H9 (cell line): ENCODE data around the gene PM20D2. TPM values are rescaled to one million over a fixed set of nuclear protein-coding genes. Genes with fewer than 3 reads are reported as not detected.

Experiments
- DNase-seq: peaks from one replicate; pipeline ENCODE4 v3.0.0-alpha.2; 2017
- H2AFZ ChIP-seq: one replicate; pipeline ENCODE4 v1.6.1; 2013; ENCODE audit warnings: mild to moderate bottlenecking, low read length, control low read depth, moderate library complexity
- H2AK5ac ChIP-seq: 2 replicates; pipeline ENCODE4 v1.6.1; 2013; ENCODE audit warnings: low read length, control low read depth, mixed read lengths; ENCODE audit not compliant: insufficient read length
- H2BK120ac ChIP-seq: one replicate; pipeline ENCODE4 v1.6.1; 2013; ENCODE audit warnings: low read depth, mild to moderate bottlenecking, low read length, control low read depth, inconsistent platforms; ENCODE audit not compliant: poor library complexity, severe bottlenecking
- H2BK12ac ChIP-seq: 2 replicates; pipeline ENCODE4 v1.6.1; 2013; ENCODE audit warnings: low read length, control low read depth, mixed read lengths, low read depth; ENCODE audit not compliant: insufficient read length
- H2BK15ac ChIP-seq: 2 replicates; pipeline ENCODE4 v1.6.1; 2013; ENCODE audit warnings: low read depth, low read length, control low read depth
- H2BK20ac ChIP-seq: one replicate; pipeline ENCODE4 v1.6.1; 2013; ENCODE audit warnings: low read depth, mild to moderate bottlenecking, low read length, control low read depth, inconsistent platforms; ENCODE audit not compliant: poor library complexity, severe bottlenecking
- H2BK5ac ChIP-seq: 2 replicates; pipeline ENCODE4 v1.6.1; 2013; ENCODE audit warnings: low read length, control low read depth, mixed read lengths; ENCODE audit not compliant: insufficient read length
- H3K14ac ChIP-seq: 2 replicates; pipeline ENCODE4 v1.6.1; 2013; ENCODE audit warnings: low read length, control low read depth; ENCODE audit not compliant: insufficient read depth
- H3K18ac ChIP-seq: 2 replicates; pipeline ENCODE4 v1.6.1; 2013; ENCODE audit warnings: low read depth, mild to moderate bottlenecking, mixed read lengths, low read length, control low read depth; ENCODE audit not compliant: insufficient read length
- H3K23ac ChIP-seq: 2 replicates; pipeline ENCODE4 v1.6.1; 2013; ENCODE audit warnings: low read length, control low read depth, mixed read lengths, low read depth; ENCODE audit not compliant: insufficient read length
- H3K23me2 ChIP-seq: 2 replicates; pipeline ENCODE4 v1.6.1; 2013; ENCODE audit warnings: low read depth, mild to moderate bottlenecking, mixed read lengths, low read length, control low read depth; ENCODE audit not compliant: insufficient read length, poor library complexity, severe bottlenecking
- H3K27ac ChIP-seq: 2 replicates; pipeline ENCODE4 v1.5.1; 2013; ENCODE audit warnings: low read length, control low read depth, mixed read lengths, low read depth; ENCODE audit not compliant: insufficient read length
- H3K27me3 ChIP-seq: 2 replicates; pipeline ENCODE4 v1.6.1; 2013; ENCODE audit warnings: low read length, control low read depth, inconsistent platforms; ENCODE audit not compliant: insufficient read depth
- H3K4ac ChIP-seq: 2 replicates; pipeline ENCODE4 v1.6.1; 2013; ENCODE audit warnings: low read depth, mild to moderate bottlenecking, control low read depth, inconsistent platforms, low read length, moderate library complexity
- H3K4me1 ChIP-seq: 2 replicates; pipeline ENCODE4 v1.6.1; 2013; ENCODE audit warnings: low read length, control low read depth, inconsistent platforms; ENCODE audit not compliant: insufficient read depth
- H3K4me2 ChIP-seq: 2 replicates; pipeline ENCODE4 v1.6.1; 2013; ENCODE audit warnings: low read length, control low read depth, mixed read lengths; ENCODE audit not compliant: insufficient read length, insufficient read depth
- H3K56ac ChIP-seq: 2 replicates; pipeline ENCODE4 v1.6.1; 2013; ENCODE audit warnings: low read depth, mild to moderate bottlenecking, mixed read lengths, low read length, control low read depth; ENCODE audit not compliant: insufficient read length
- H3K79me1 ChIP-seq: 2 replicates; pipeline ENCODE4 v1.6.1; 2013; ENCODE audit warnings: low read depth, mild to moderate bottlenecking, moderate library complexity, low read length, control low read depth, inconsistent platforms; ENCODE audit not compliant: insufficient read depth, poor library complexity, severe bottlenecking
- H3K79me2 ChIP-seq: 2 replicates; pipeline ENCODE4 v1.6.1; 2013; ENCODE audit warnings: low read length, control low read depth, inconsistent platforms; ENCODE audit not compliant: insufficient read depth
- H3K9ac ChIP-seq: 2 replicates; pipeline ENCODE4 v1.6.1; 2013; ENCODE audit warnings: low read length, control low read depth, mixed read lengths; ENCODE audit not compliant: insufficient read length; ENCODE audit errors: extremely low read depth
- H3K9me3 ChIP-seq: one replicate; pipeline ENCODE4 v1.6.1; 2013; ENCODE audit warnings: low read depth, low read length, inconsistent platforms; ENCODE audit not compliant: control insufficient read depth
- H3T11ph ChIP-seq: one replicate; pipeline ENCODE4 v1.6.1; 2013; ENCODE audit warnings: mild to moderate bottlenecking, low read length, control low read depth, inconsistent platforms
- H4K20me1 ChIP-seq: one replicate; pipeline ENCODE4 v1.6.1; 2013; ENCODE audit not compliant: control insufficient read depth, insufficient read length, insufficient read depth
- H4K5ac ChIP-seq: 2 replicates; pipeline ENCODE4 v1.6.1; 2013; ENCODE audit warnings: low read depth, mild to moderate bottlenecking, mixed read lengths, low read length, control low read depth; ENCODE audit not compliant: insufficient read length
- H4K8ac ChIP-seq: replicated peaks from 2 replicates; pipeline ENCODE4 v1.6.1; 2013; ENCODE audit warnings: low read length, control low read depth, mixed read lengths, low read depth; ENCODE audit not compliant: insufficient read length
- H4K91ac ChIP-seq: 2 replicates; pipeline ENCODE4 v1.6.1; 2013; ENCODE audit warnings: low read depth, mild to moderate bottlenecking, moderate library complexity, mixed read lengths, low read length, control low read depth; ENCODE audit not compliant: insufficient read length
- H3K27ac Mint-ChIP-seq, 3 experiments: 2 replicates in 2 of 3; 3 replicates in 1 of 3; pipeline ENCODE4 v1.8.0; 2020 to 2021; ENCODE audit warnings: mixed read lengths in 3 of 3, mild to moderate bottlenecking in 1 of 3, moderate library complexity in 1 of 3
- H3K27me3 Mint-ChIP-seq: 2 replicates; pipeline ENCODE4 v1.8.0; 2021; ENCODE audit warnings: low read depth, mild to moderate bottlenecking, moderate library complexity, mixed read lengths
- H3K36me3 Mint-ChIP-seq, 3 experiments: 2 replicates in 2 of 3; 3 replicates in 1 of 3; pipeline ENCODE4 v1.8.0; 2020 to 2021; ENCODE audit warnings: low read depth in 3 of 3, mixed read lengths in 3 of 3; ENCODE audit not compliant: insufficient read depth in 1 of 3
- H3K4me1 Mint-ChIP-seq, 2 experiments: 2 replicates each; pipeline ENCODE4 v1.8.0; 2020; ENCODE audit warnings: mixed read lengths in 2 of 2
- H3K4me3 Mint-ChIP-seq, 2 experiments: 2 replicates in 1 of 2; 3 replicates in 1 of 2; pipeline ENCODE4 v1.8.0; 2020 to 2021; ENCODE audit warnings: mild to moderate bottlenecking in 2 of 2, mixed read lengths in 2 of 2, moderate library complexity in 1 of 2
- H3K9me3 Mint-ChIP-seq, 2 experiments: 2 replicates in 1 of 2; 3 replicates in 1 of 2; pipeline ENCODE4 v1.8.0; 2020; ENCODE audit warnings: mild to moderate bottlenecking in 2 of 2, mixed read lengths in 2 of 2, moderate library complexity in 1 of 2
- WGBS: extraction: QIAGEN DNeasy Blood & Tissue Kit; methylation state at CpG from one replicate; pipeline ENCODE4 v1.1.7; 2013; ENCODE audit warnings: missing lambda C conversion rate, low lambda C conversion rate, mixed read lengths; ENCODE audit not compliant: insufficient read length; ENCODE audit errors: extremely low coverage; 5-methylcytosine and 5-hydroxymethylcytosine counted together
- total RNA-seq: library from RNA; stranded (reverse); gene quantifications from 2 replicates; pipeline ENCODE4 v1.2.1, GENCODE V29; 2021
- TF ChIP-seq, protein P1 (sequence below): fragments of 200-600 bp; sonication (generic); conservative IDR thresholded peaks from 3 replicates; pipeline ENCODE4 v1.8.0; 2021; ENCODE audit warnings: antibody characterized with exemption, mild to moderate bottlenecking

The PM20D2 gene
- total RNA-seq, 1 experiment from 2014 or later = 8.3 TPM

DNA sequence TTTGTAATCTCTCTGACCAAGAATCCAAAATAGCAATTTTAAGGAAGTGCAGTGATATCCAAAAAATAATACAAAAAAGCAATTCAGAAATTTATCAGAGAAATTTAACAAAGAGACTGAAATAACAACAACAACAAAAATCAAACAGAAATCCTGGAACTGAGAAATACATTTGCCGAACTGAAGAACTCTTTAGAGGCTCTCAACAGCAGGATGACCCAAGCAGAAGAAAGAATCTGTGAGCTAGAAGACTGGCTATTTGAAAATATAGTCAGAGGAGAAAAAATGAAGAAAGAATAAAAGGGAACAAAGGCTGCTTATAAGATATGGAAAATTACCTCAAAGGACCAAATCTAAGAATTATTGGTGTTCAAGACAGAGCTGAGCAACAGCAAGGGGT, 48.7 kb downstream of the PM20D2 start:
- no peak overlapping the region for H3K9ac ChIP-seq
- no peak overlapping the region for H3K56ac ChIP-seq
- Mint-ChIP-seq H3K4me3 (no peak overlapping the region), H3K27ac (no peak overlapping the region), H3K36me3 (peaks cover 7 to 13% (median 10%) of the 10 kb centered on the region in 3 experiments; a peak in 6 of 7 replicates), H3K27me3 (peaks cover 1% of the 10 kb centered on the region), H3K9me3 (peaks cover 18 to 19% of the 10 kb centered on the region in 2 experiments), H3K4me1 (peaks cover 18 to 22% of the 10 kb centered on the region in 2 experiments)
- H2BK20ac ChIP-seq = no peak overlapping the region
- H4K20me1 ChIP-seq = no peaks in the 10 kb centered on the region
- no peaks in the 10 kb centered on the region for H3K9me3 ChIP-seq
- DNase-seq = no peak
- H2BK15ac ChIP-seq = no peak overlapping the region
- H2BK12ac ChIP-seq = no peak overlapping the region
- H3K18ac ChIP-seq = no peak overlapping the region
- no peaks in the 10 kb centered on the region for H3K27me3 ChIP-seq
- H2AK5ac ChIP-seq = no peak overlapping the region
- no peak overlapping the region for H4K91ac ChIP-seq
- H3K27ac ChIP-seq = no peak overlapping the region
- no peak overlapping the region for H3K14ac ChIP-seq
- no peaks in the 10 kb centered on the region for H3K23me2 ChIP-seq
- no peak overlapping the region for H2BK5ac ChIP-seq
- no peak overlapping the region for H2AFZ ChIP-seq
- no peaks in the 10 kb centered on the region for H3K79me1 ChIP-seq
- H3K23ac ChIP-seq = no peak overlapping the region
- WGBS = no CpG with 5 or more reads among the region's 1 CpG
- no peak overlapping the region for H4K8ac ChIP-seq
- H3K4me1 ChIP-seq = peaks cover 8% of the 10 kb centered on the region
- H3K4ac ChIP-seq = no peak overlapping the region
- no peak overlapping the region for H2BK120ac ChIP-seq
- no peak overlapping the region for H4K5ac ChIP-seq
- H3T11ph ChIP-seq = no peak overlapping the region
- no peak overlapping the region for H3K4me2 ChIP-seq
- TF ChIP-seq, protein P1, sequence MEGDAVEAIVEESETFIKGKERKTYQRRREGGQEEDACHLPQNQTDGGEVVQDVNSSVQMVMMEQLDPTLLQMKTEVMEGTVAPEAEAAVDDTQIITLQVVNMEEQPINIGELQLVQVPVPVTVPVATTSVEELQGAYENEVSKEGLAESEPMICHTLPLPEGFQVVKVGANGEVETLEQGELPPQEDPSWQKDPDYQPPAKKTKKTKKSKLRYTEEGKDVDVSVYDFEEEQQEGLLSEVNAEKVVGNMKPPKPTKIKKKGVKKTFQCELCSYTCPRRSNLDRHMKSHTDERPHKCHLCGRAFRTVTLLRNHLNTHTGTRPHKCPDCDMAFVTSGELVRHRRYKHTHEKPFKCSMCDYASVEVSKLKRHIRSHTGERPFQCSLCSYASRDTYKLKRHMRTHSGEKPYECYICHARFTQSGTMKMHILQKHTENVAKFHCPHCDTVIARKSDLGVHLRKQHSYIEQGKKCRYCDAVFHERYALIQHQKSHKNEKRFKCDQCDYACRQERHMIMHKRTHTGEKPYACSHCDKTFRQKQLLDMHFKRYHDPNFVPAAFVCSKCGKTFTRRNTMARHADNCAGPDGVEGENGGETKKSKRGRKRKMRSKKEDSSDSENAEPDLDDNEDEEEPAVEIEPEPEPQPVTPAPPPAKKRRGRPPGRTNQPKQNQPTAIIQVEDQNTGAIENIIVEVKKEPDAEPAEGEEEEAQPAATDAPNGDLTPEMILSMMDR = no peak
- no peaks in the 10 kb centered on the region for H3K79me2 ChIP-seq
